HL-60 (cell line): ENCODE data around the gene FREM2.

Experiments
- CTCF ChIP-seq: IDR thresholded peaks from one replicate; pipeline ENCODE4 v1.5.1; 2011; ENCODE audit warnings: low read length, control low read depth, inconsistent platforms; ENCODE audit not compliant: insufficient read depth
- REST ChIP-seq: IDR thresholded peaks from 2 replicates; pipeline ENCODE4 v1.6.1; 2012; ENCODE audit warnings: low read depth; ENCODE audit not compliant: insufficient replicate concordance

- TF ChIP-seq REST, result no peak
- TF ChIP-seq CTCF, result no peak
Measured at GRCh38 chr13:38871275-38871674, 184.4 kb downstream of the FREM2 start.
